Measurements from ENCODE around the gene IRS4. TPM values are rescaled to one million over a fixed set of nuclear protein-coding genes. Genes with fewer than 3 reads are reported as not detected.

IRS4 gene
- total and polyA plus RNA-seq, 7 donors: not detected

GRCh38 chrX:108732630-108733321, 3.6 kb downstream of the IRS4 start:
- 3 to 19% (median 4%) methylated on average over 37 to 39 of the region's 39 CpGs for WGBS, 3 donors
- Histone ChIP-seq H3K9me3 (no peaks in the 10 kb centered on the region), H3K4me3 (no peak overlapping the region), H3K4me1 (no peaks in the 10 kb centered on the region), H3K36me3 (ENCODE audit: insufficient read depth in 1 of 2, low read depth in 1 of 2) (no peaks in the 10 kb centered on the region), H3K27ac (no peak overlapping the region), H3K27me3 (ENCODE audit: insufficient read depth in 3 of 3, low read length in 2 of 3) (peaks cover 0 to 95% (median 6%) of the 10 kb centered on the region in 3 donors)
- no peak for ATAC-seq
- intact Hi-C loops (cut with DNase I): no loop called here
- TF ChIP-seq, protein P1, sequence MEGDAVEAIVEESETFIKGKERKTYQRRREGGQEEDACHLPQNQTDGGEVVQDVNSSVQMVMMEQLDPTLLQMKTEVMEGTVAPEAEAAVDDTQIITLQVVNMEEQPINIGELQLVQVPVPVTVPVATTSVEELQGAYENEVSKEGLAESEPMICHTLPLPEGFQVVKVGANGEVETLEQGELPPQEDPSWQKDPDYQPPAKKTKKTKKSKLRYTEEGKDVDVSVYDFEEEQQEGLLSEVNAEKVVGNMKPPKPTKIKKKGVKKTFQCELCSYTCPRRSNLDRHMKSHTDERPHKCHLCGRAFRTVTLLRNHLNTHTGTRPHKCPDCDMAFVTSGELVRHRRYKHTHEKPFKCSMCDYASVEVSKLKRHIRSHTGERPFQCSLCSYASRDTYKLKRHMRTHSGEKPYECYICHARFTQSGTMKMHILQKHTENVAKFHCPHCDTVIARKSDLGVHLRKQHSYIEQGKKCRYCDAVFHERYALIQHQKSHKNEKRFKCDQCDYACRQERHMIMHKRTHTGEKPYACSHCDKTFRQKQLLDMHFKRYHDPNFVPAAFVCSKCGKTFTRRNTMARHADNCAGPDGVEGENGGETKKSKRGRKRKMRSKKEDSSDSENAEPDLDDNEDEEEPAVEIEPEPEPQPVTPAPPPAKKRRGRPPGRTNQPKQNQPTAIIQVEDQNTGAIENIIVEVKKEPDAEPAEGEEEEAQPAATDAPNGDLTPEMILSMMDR (IDR thresholded peaks at IDR 0.05): no peak
- DNase-seq: no peak

DNA sequence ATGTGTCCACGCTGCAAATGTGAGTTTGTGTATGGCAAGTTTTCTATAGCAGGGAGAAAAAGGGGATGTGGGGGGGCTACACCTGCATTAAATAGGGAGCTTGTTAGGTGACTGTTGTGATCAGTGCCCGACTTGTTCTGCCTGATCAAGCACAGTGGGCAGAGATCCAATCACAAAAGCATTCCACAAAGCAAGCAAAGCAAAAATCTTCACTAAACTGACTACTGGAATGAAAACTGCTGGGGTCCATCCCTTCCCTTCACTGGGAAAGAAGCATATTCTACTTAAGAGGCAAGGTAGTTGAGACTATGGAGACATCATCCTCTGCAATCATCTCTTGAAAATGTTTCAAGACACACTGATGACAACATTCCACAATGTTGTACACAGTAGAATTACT, 5.2 kb downstream of the IRS4 start:
- H3K36me3 ChIP-seq (ENCODE audit: insufficient read depth in 1 of 2, low read depth in 1 of 2): no peaks in the 10 kb centered on the region
- ATAC-seq (no peak), DNase-seq (no peak)
- intact Hi-C loops (cut with DNase I): no loop called here
- peaks cover 0 to 88% (median 6%) of the 10 kb centered on the region in 3 donors for H3K27me3 ChIP-seq (ENCODE audit: insufficient read depth in 3 of 3, low read length in 2 of 3)
- 3 to 16% (median 11%) methylated on average over 2 of the region's 2 CpGs for whole genome bisulfite sequencing, 3 donors
- H3K9me3 ChIP-seq: no peaks in the 10 kb centered on the region
- TF ChIP-seq, protein P1 (IDR thresholded peaks at IDR 0.05): no peak
- H3K4me1 ChIP-seq: no peaks in the 10 kb centered on the region
- H3K4me3 ChIP-seq: no peak overlapping the region
- H3K27ac ChIP-seq: no peak overlapping the region

DNA sequence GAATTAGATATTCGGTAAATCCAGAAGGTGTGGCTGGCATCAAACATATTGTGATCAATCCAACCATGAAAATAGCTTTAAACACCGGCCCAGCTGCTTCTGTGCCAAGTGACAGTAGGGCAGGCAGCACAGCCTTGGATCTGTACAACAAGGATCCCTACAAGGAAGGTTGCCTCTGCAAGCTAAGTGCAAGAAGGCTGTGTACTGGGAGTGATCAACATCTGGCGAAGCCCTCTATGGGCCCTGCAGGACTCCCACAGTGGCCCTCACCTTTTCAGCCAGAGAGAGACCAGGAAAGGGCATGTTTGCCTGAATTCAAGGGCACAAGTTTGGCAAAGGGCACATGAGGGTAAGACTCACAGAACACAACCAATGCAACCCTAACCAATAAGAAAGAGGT, 9.6 kb downstream of the IRS4 start:
- H3K9me3 ChIP-seq: no peaks in the 10 kb centered on the region
- no peaks in the 10 kb centered on the region for H3K4me1 ChIP-seq
- no peak for DNase-seq
- H3K36me3 ChIP-seq (ENCODE audit: insufficient read depth in 1 of 2, low read depth in 1 of 2): no peaks in the 10 kb centered on the region
- no peak overlapping the region for H3K27ac ChIP-seq
- 51 to 70% (median 66%) methylated on average over 3 of the region's 3 CpGs for WGBS, 3 donors
- TF ChIP-seq, protein P1 (IDR thresholded peaks at IDR 0.05): no peak
- ATAC-seq: no peak
- no peak overlapping the region for H3K4me3 ChIP-seq
- peaks cover 0 to 81% (median 3%) of the 10 kb centered on the region in 3 donors for H3K27me3 ChIP-seq (ENCODE audit: insufficient read depth in 3 of 3, low read length in 2 of 3)
- intact Hi-C loops (cut with DNase I): no loop called here

GRCh38 chrX:108722561-108722960, 13.8 kb downstream of the IRS4 start:
- H3K36me3 ChIP-seq (ENCODE audit: insufficient read depth in 1 of 2, low read depth in 1 of 2): no peaks in the 10 kb centered on the region
- no peak for DNase-seq
- H3K27ac ChIP-seq: no peak overlapping the region
- H3K9me3 ChIP-seq: no peaks in the 10 kb centered on the region
- intact Hi-C loops (cut with DNase I): no loop called here
- H3K4me1 ChIP-seq: no peaks in the 10 kb centered on the region
- H3K4me3 ChIP-seq: no peak overlapping the region
- peaks cover 0 to 52% (median 0%) of the 10 kb centered on the region in 3 donors for H3K27me3 ChIP-seq (ENCODE audit: insufficient read depth in 3 of 3, low read length in 2 of 3)
- no peak for ATAC-seq
- TF ChIP-seq, protein P1 (IDR thresholded peaks at IDR 0.05): no peak
- WGBS, 3 donors: 30 to 59% (median 51%) methylated on average over 2 of the region's 2 CpGs

DNA sequence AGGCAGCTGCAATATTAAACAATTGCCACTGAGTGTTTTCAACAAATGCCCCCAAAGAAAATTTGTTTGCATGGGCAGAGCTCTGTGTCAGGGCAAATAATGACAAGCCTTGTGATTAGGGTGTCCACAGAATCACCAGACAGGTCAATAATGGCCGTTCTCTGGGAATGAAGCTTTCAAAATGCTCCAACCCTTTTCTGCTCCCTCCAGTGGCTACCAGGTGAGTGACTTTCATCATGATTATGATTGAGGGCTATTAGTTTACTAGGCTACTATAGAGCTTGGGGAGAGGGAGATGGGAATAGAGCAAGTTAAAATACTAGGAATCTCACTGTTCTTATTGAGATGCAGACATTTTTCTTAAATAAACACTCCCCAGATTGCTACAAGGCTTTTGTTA, 23.5 kb downstream of the IRS4 start:
- ATAC-seq (no peak), DNase-seq (no peak)
- intact Hi-C loops (cut with DNase I): no loop called here
- H3K27me3 ChIP-seq (ENCODE audit: insufficient read depth in 3 of 3, low read length in 2 of 3): no peaks in the 10 kb centered on the region
- no peaks in the 10 kb centered on the region for H3K9me3 ChIP-seq
- H3K4me1 ChIP-seq: no peaks in the 10 kb centered on the region
- H3K36me3 ChIP-seq (ENCODE audit: insufficient read depth in 1 of 2, low read depth in 1 of 2): no peaks in the 10 kb centered on the region
- 46 to 77% (median 75%) methylated on average over 1 of the region's 1 CpG for WGBS, 3 donors
- H3K4me3 ChIP-seq: no peak overlapping the region
- no peak overlapping the region for H3K27ac ChIP-seq
- TF ChIP-seq, protein P1 (IDR thresholded peaks at IDR 0.05): no peak
